ENCODE results near the gene EVA1A. TPM values are rescaled to one million over a fixed set of nuclear protein-coding genes. Genes with fewer than 3 reads are reported as not detected.

EVA1A gene
- total and polyA plus RNA-seq, 2 of the 8 experiments (the other 6 are each of a cell fraction or from before 2014, with no cell fraction given): 2.4 to 4.3 TPM

DNA sequence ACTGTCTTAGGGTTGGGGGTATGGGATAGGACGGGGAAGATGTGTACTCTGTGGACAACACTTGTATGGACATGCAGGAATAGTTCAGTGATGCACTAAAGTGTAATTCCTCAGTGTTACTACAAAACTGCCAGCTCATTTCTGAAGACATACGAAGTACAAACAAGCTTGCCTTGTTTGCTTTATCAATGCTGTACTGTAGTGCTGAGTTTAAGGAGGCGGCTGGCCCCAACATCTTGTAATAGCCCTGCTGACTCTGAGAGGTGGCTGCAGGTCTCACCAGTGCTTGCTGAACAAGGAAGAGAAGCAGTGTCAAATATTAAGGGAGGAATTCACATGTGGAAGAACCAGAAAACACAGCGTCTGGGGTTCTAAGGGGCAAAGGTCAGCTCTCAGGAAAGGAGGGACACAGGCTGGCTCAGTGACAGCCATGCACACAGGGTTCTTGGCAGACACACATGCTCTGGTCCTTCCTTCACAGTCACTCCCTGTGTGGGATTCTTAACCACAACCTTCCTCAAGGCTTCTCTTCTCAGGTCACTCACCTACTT lies 39.8 kb upstream of the EVA1A start:
- Histone ChIP-seq H2AK5ac (ENCODE audit: low read depth, low read length) (no peak overlapping the region), H3K4me2 (ENCODE audit: insufficient read depth in 1 of 2, low read depth in 2 of 2, low read length in 2 of 2) (no peak overlapping the region), H3K27me3 (replicated peaks in 1 of 4; ENCODE audit: control insufficient read depth in 3 of 4, extremely low read depth in 1 of 4, insufficient read depth in 3 of 4, low read length in 3 of 4) (no peaks in the 10 kb centered on the region), H2BK15ac (ENCODE audit: low read length) (no peak overlapping the region), H3K79me1 (ENCODE audit: low read depth, low read length) (no peaks in the 10 kb centered on the region), H3K14ac (ENCODE audit: insufficient read length) (no peak overlapping the region), H3K27ac (ENCODE audit: low read depth, low read length) (no peak overlapping the region), H4K8ac (ENCODE audit: extremely low read depth, insufficient read depth, low read length) (no peak overlapping the region), H3K4ac (replicated peaks; ENCODE audit: insufficient read length, low read depth, low read length) (no peak overlapping the region), H3K56ac (replicated peaks; ENCODE audit: insufficient read length, low read depth, low read length) (no peak overlapping the region), H2BK12ac (ENCODE audit: low read depth, low read length) (no peak overlapping the region), H3K36me3 (ENCODE audit: control insufficient read depth in 2 of 4, insufficient read depth in 4 of 4, low read length in 3 of 4) (no peaks in the 10 kb centered on the region; a peak in 1 of 8 replicates), H3K4me3 (ENCODE audit: extremely low read depth in 1 of 4, insufficient read depth in 2 of 4, low read depth in 3 of 4, low read length in 4 of 4) (no peak overlapping the region), H2AFZ (ENCODE audit: low read length) (no peak overlapping the region), H4K5ac (ENCODE audit: insufficient read length, low read depth, low read length) (no peak overlapping the region), H3K4me1 (replicated peaks in 1 of 4; ENCODE audit: control insufficient read depth in 3 of 4, insufficient read depth in 4 of 4, low read length in 3 of 4) (no peaks in the 10 kb centered on the region), H4K20me1 (replicated peaks in 1 of 2; ENCODE audit: control insufficient read depth in 1 of 2, insufficient read depth in 2 of 2, low read length in 2 of 2) (no peaks in the 10 kb centered on the region), H3K23me2 (ENCODE audit: low read depth, low read length) (no peaks in the 10 kb centered on the region), H3K9me3 (ENCODE audit: insufficient read depth in 2 of 2, low read depth in 1 of 2, low read length in 1 of 2) (no peaks in the 10 kb centered on the region), H4K91ac (replicated peaks; ENCODE audit: insufficient read length, low read length) (no peak overlapping the region), H3K79me2 (ENCODE audit: control insufficient read depth in 1 of 2, insufficient read depth in 2 of 2, low read length in 2 of 2) (no peaks in the 10 kb centered on the region), H3K9ac (replicated peaks in 1 of 4; ENCODE audit: extremely low read depth in 1 of 4, low read depth in 3 of 4, low read length in 3 of 4) (no peak overlapping the region), H2BK120ac (replicated peaks; ENCODE audit: low read depth, low read length) (no peak overlapping the region), H2BK20ac (ENCODE audit: low read length) (no peak overlapping the region), H3K23ac (ENCODE audit: insufficient read length) (no peak overlapping the region), H3K18ac (ENCODE audit: extremely low read depth, low read length) (no peak overlapping the region), H2BK5ac (ENCODE audit: low read depth, low read length) (no peak overlapping the region)
- POLR2A ChIA-PET (ENCODE audit: partially characterized antibody): no interaction called here
- FAIRE-seq: no peak
- WGBS, 2 experiments (ENCODE audit: extremely low coverage in 1 of 2, insufficient coverage in 1 of 2, insufficient read length in 1 of 2, insufficient replicate concordance in 2 of 2, low coverage in 1 of 2, low lambda C conversion rate in 2 of 2, missing lambda C conversion rate in 1 of 2): 93% methylated on average over 4 of the region's 4 CpGs; no CpG with 5 or more reads in 1 of the 2 experiments
- no peak for DNase-seq (ENCODE audit: low read depth in 1 of 2, low spot score in 2 of 2)
- CTCF ChIA-PET (ENCODE audit: partially characterized antibody): interaction anchor here (2.7 to 3.3 kb wide), 2 partner anchors 8 to 135 kb away, joined by 10 to 22 read pairs; no protein-coding TSS in a partner anchor
- no peak for TF ChIP-seq TAF1 (IDR thresholded peaks at IDR 0.05; ENCODE audit: low read depth, low read length)
- TF ChIP-seq, protein P1, sequence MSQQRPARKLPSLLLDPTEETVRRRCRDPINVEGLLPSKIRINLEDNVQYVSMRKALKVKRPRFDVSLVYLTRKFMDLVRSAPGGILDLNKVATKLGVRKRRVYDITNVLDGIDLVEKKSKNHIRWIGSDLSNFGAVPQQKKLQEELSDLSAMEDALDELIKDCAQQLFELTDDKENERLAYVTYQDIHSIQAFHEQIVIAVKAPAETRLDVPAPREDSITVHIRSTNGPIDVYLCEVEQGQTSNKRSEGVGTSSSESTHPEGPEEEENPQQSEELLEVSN (IDR thresholded peaks at IDR 0.05): no peak
- no peak for TF ChIP-seq RFX5 (IDR thresholded peaks at IDR 0.05; ENCODE audit: borderline replicate concordance, low read depth, low read length)
- TF ChIP-seq JUND (IDR thresholded peaks at IDR 0.05; ENCODE audit: low read length): no peak
- TF ChIP-seq POU5F1 (IDR thresholded peaks at IDR 0.05; ENCODE audit: low read depth, low read length): no peak
- TF ChIP-seq, protein P2, sequence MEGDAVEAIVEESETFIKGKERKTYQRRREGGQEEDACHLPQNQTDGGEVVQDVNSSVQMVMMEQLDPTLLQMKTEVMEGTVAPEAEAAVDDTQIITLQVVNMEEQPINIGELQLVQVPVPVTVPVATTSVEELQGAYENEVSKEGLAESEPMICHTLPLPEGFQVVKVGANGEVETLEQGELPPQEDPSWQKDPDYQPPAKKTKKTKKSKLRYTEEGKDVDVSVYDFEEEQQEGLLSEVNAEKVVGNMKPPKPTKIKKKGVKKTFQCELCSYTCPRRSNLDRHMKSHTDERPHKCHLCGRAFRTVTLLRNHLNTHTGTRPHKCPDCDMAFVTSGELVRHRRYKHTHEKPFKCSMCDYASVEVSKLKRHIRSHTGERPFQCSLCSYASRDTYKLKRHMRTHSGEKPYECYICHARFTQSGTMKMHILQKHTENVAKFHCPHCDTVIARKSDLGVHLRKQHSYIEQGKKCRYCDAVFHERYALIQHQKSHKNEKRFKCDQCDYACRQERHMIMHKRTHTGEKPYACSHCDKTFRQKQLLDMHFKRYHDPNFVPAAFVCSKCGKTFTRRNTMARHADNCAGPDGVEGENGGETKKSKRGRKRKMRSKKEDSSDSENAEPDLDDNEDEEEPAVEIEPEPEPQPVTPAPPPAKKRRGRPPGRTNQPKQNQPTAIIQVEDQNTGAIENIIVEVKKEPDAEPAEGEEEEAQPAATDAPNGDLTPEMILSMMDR (IDR thresholded peaks at IDR 0.05; ENCODE audit: control extremely low read depth in 1 of 3, insufficient read depth in 1 of 3, low read depth in 1 of 3, low read length in 3 of 3): no peak
- no peak for TF ChIP-seq SRF (IDR thresholded peaks at IDR 0.05; ENCODE audit: low read depth, low read length)
- TF ChIP-seq FOSL1 (IDR thresholded peaks at IDR 0.05; ENCODE audit: insufficient read depth, low read depth, low read length): no peak
- TF ChIP-seq POLR2AphosphoS5 (IDR thresholded peaks at IDR 0.05; ENCODE audit: low read depth, low read length): no peak
- TF ChIP-seq EGR1 (IDR thresholded peaks at IDR 0.05; ENCODE audit: borderline replicate concordance, low read depth, low read length): no peak
- TF ChIP-seq GABPA (IDR thresholded peaks at IDR 0.05; ENCODE audit: borderline replicate concordance, insufficient read depth, low read length): no peak

All from H1 (cell line).